DND-41 (cell line): Measurements from ENCODE around the gene LMAN2.

Source experiments
- ATAC-seq: fragments of 200-7000 bp; cut with Tn5 transposase; 3 replicates; pipeline ENCODE4 v1.9.1; 2021; ENCODE audit warnings: low read depth; ENCODE audit not compliant: insufficient read depth
- DNase-seq: peaks from one replicate; pipeline ENCODE4 v3.0.0-alpha.2; 2020
- H2AFZ ChIP-seq: 2 replicates; pipeline ENCODE4 v1.6.0; 2012; ENCODE audit warnings: low read depth, low read length
- H3K27ac ChIP-seq: 2 replicates; pipeline ENCODE4 v1.5.1; 2012; ENCODE audit warnings: low read length, inconsistent platforms
- H3K27me3 ChIP-seq: fragments of 200-600 bp; sonication (generic); 2 replicates; pipeline ENCODE4 v1.6.0; 2012; ENCODE audit warnings: low read length, mild to moderate bottlenecking, inconsistent platforms; ENCODE audit not compliant: insufficient read depth, poor library complexity
- H3K36me3 ChIP-seq: 2 replicates; pipeline ENCODE4 v1.5.1; 2012; ENCODE audit warnings: low read length, inconsistent platforms; ENCODE audit not compliant: insufficient read depth
- H3K4me1 ChIP-seq: 2 replicates; pipeline ENCODE4 v1.5.1; 2012; ENCODE audit warnings: mild to moderate bottlenecking, low read length; ENCODE audit not compliant: insufficient read depth
- H3K4me2 ChIP-seq: 2 replicates; pipeline ENCODE4 v1.6.0; 2012; ENCODE audit warnings: mild to moderate bottlenecking, moderate library complexity, low read length, inconsistent platforms; ENCODE audit not compliant: insufficient read depth
- H3K4me3 ChIP-seq, 2 experiments: fragments of 200-600 bp in 1 of 2; shearing (Covaris generic) in 1 of 2; 2 replicates each; pipeline ENCODE4 v1.5.1; 2012 to 2016; ENCODE audit warnings: inconsistent platforms in 2 of 2, low read length in 2 of 2, mild to moderate bottlenecking in 2 of 2, low read depth in 1 of 2, moderate library complexity in 1 of 2
- H3K79me2 ChIP-seq: 2 replicates; pipeline ENCODE4 v1.6.0; 2012; ENCODE audit warnings: low read length, inconsistent platforms; ENCODE audit not compliant: insufficient read depth
- H3K9ac ChIP-seq: 2 replicates; pipeline ENCODE4 v1.6.0; 2012; ENCODE audit warnings: low read depth, mild to moderate bottlenecking, inconsistent platforms, low read length, moderate library complexity
- H3K9me3 ChIP-seq: 2 replicates; pipeline ENCODE4 v1.5.1; 2012; ENCODE audit warnings: low read length, moderate library complexity, mild to moderate bottlenecking, inconsistent platforms; ENCODE audit not compliant: insufficient read depth, severe bottlenecking
- H4K20me1 ChIP-seq: 2 replicates; pipeline ENCODE4 v1.6.0; 2012; ENCODE audit warnings: low read length; ENCODE audit not compliant: insufficient read depth
- EZH2 ChIP-seq: IDR thresholded peaks from 3 replicates; pipeline ENCODE4 v1.6.1; 2012; ENCODE audit warnings: borderline replicate concordance, low read depth, mild to moderate bottlenecking, moderate library complexity, low read length, inconsistent platforms; ENCODE audit not compliant: severe bottlenecking
- TF ChIP-seq, protein P1 (sequence below): IDR thresholded peaks from 2 replicates; pipeline ENCODE4 v1.5.1; 2012; ENCODE audit warnings: borderline replicate concordance, low read length, moderate library complexity, mild to moderate bottlenecking; ENCODE audit not compliant: poor library complexity, severe bottlenecking; ENCODE audit errors: extremely low read depth

The LMAN2 gene

GRCh38 chr5:177363565-177363964 is 12.1 kb upstream of the LMAN2 start:
- Histone ChIP-seq H3K36me3 (no peaks in the 10 kb centered on the region), H3K4me2 (peak overlapping the region; percentile 49), H3K4me1 (peaks cover 14% of the 10 kb centered on the region), H3K27ac (no peak overlapping the region), H3K9ac (no peak overlapping the region; the same call in 1 of the 2 replicates), H3K27me3 (no peaks in the 10 kb centered on the region), H3K9me3 (no peaks in the 10 kb centered on the region), H2AFZ (no peak overlapping the region), H3K79me2 (no peaks in the 10 kb centered on the region), H3K4me3 (no peak overlapping the region), H4K20me1 (no peaks in the 10 kb centered on the region)
- DNase-seq (no peak), ATAC-seq (no peak)
- TF ChIP-seq, protein P1, sequence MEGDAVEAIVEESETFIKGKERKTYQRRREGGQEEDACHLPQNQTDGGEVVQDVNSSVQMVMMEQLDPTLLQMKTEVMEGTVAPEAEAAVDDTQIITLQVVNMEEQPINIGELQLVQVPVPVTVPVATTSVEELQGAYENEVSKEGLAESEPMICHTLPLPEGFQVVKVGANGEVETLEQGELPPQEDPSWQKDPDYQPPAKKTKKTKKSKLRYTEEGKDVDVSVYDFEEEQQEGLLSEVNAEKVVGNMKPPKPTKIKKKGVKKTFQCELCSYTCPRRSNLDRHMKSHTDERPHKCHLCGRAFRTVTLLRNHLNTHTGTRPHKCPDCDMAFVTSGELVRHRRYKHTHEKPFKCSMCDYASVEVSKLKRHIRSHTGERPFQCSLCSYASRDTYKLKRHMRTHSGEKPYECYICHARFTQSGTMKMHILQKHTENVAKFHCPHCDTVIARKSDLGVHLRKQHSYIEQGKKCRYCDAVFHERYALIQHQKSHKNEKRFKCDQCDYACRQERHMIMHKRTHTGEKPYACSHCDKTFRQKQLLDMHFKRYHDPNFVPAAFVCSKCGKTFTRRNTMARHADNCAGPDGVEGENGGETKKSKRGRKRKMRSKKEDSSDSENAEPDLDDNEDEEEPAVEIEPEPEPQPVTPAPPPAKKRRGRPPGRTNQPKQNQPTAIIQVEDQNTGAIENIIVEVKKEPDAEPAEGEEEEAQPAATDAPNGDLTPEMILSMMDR, result no peak
- TF ChIP-seq EZH2, result no peak

- Histone ChIP-seq H3K79me2 (no peaks in the 10 kb centered on the region), H3K9me3 (no peaks in the 10 kb centered on the region), H3K27me3 (no peaks in the 10 kb centered on the region), H2AFZ (no peak overlapping the region), H3K4me1 (peaks cover 21% of the 10 kb centered on the region), H3K27ac (no peak overlapping the region), H4K20me1 (no peaks in the 10 kb centered on the region), H3K9ac (no peak overlapping the region; the same call in 1 of the 2 replicates), H3K4me3 (no peak overlapping the region; a peak in 1 of 4 replicates), H3K4me2 (peak overlapping the region; percentile 49), H3K36me3 (no peaks in the 10 kb centered on the region)
- TF ChIP-seq EZH2, result no peak
- TF ChIP-seq, protein P1, result no peak
- DNase-seq (peak; percentile 28), ATAC-seq (peak; percentile 48; the same call in 1 of the 3 replicates)
Observed at GRCh38 chr5:177362610-177363507, 11.4 kb upstream of the LMAN2 start.

GRCh38 chr5:177362292-177362609 is 10.8 kb upstream of the LMAN2 start:
- ATAC-seq, result no peak
- Histone ChIP-seq H4K20me1 (no peaks in the 10 kb centered on the region), H2AFZ (no peak overlapping the region), H3K4me2 (no peak overlapping the region), H3K9me3 (no peaks in the 10 kb centered on the region), H3K4me1 (peaks cover 27% of the 10 kb centered on the region), H3K27me3 (no peaks in the 10 kb centered on the region), H3K36me3 (no peaks in the 10 kb centered on the region), H3K9ac (no peak overlapping the region), H3K27ac (no peak overlapping the region), H3K4me3 (no peak overlapping the region), H3K79me2 (no peaks in the 10 kb centered on the region)
- DNase-seq, result no peak
- TF ChIP-seq EZH2, result no peak
- TF ChIP-seq, protein P1, result no peak
